ENCODE data around the gene MYLIP. TPM values are rescaled to one million over a fixed set of nuclear protein-coding genes. Genes with fewer than 3 reads are reported as not detected.
"Not testable (repeated sequence)": the region's sequence is repeated elsewhere in the genome, so short reads cannot be mapped to it uniquely, and the experiment has no call there.

MYLIP gene
- total RNA-seq, 1 donor from 2014 or later: 20.2 TPM

- intact Hi-C loops (cut with micrococcal nuclease): no loop called here
Observed at GRCh38 chr6:16166871-16167608, 38.2 kb downstream of the MYLIP start.

DNA sequence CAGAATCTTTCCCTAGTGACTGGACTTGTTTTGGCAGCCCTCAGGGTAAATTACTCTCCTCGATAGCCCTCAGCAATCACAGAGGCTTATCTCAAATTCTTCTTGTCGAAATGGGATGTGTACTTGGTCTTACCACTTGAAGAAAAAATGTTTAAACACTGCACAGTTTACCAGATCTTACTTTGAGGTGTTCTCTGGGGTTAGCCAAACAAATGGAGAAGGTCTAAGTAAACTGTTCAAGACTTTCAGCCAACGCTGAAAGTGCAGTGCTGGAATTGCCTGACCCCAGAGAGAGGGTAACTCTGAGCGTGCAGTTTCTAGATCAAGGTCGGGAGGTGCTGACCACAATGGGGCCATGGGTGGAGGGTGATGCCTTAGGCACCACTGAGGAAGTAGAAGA is 39.2 kb downstream of the MYLIP start:
- intact Hi-C loops (cut with micrococcal nuclease): no loop called here

- intact Hi-C loops (cut with micrococcal nuclease): loop anchor here (1.0 kb wide), 1 partner anchor 478 kb away; no protein-coding TSS in a partner anchor
Observed at GRCh38 chr6:16168858-16169257, 40.0 kb downstream of the MYLIP start.

GRCh38 chr6:16171400-16171799 is 42.5 kb downstream of the MYLIP start:
- intact Hi-C loops (cut with micrococcal nuclease): no loop called here

DNA sequence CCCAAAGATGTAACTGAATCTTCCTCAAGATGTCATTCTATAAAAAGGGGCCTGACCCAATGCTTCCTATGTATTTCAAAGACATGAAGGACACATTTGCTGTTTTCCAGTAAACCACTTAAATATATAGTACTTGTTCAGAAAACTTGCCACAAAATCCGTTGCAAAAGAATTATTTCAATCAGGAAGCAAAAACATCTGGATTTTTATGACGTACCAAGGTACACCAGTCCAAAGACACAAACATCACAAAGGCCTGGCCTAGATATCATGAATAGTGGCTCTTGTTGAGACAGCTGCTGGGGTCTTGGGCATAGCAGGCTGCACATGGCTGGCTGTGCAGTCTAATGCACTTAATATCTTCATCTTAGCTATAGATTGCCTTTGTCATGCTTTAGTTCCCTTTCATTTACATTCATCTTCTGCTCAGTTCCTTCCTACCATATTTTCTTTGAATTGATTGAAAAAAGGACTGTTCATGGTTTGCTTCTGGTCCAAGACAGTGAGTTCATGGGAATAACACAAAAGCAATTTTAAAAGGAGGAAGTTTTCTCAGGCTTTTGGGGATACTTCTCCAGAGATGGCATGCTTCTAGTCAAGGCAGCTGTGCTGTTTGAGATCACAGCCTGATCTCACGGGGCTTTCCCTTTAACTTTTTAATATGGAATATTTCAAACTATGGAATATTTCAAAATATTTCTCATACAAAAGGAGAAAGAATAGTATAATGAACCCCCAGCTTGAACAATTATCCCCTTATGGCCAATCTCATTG is 44.5 kb downstream of the MYLIP start:
- intact Hi-C loops (cut with micrococcal nuclease): no loop called here

GRCh38 chr6:16174416-16175078 is 45.7 kb downstream of the MYLIP start:
- intact Hi-C loops (cut with micrococcal nuclease): no loop called here

DNA sequence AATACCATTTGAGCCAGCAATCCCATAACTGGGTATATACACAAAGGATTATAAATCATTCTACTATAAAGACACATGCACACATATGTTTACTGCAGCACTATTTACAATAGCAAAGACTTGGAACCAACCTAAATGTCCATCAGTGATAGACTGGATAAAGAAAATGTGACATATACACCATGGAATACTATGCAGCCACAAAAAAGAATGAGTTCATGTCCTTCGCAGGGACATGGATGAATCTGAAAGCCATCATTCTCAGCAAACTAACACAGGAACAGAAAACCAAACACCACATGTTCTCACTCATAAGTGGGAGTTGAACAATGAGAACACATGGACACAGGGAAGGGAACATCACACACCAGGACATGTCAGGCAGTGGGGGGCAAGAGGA is 47.7 kb downstream of the MYLIP start:
- intact Hi-C loops (cut with micrococcal nuclease): not testable (repeated sequence)

GRCh38 chr6:16177881-16178280 is 49.0 kb downstream of the MYLIP start:
- intact Hi-C loops (cut with micrococcal nuclease): no loop called here

GRCh38 chr6:16178351-16178750 is 49.5 kb downstream of the MYLIP start:
- intact Hi-C loops (cut with micrococcal nuclease): no loop called here

GRCh38 chr6:16179063-16179462 is 50.2 kb downstream of the MYLIP start:
- intact Hi-C loops (cut with micrococcal nuclease): no loop called here

GRCh38 chr6:16179970-16180431 is 51.1 kb downstream of the MYLIP start:
- intact Hi-C loops (cut with micrococcal nuclease): loop anchor here (1.0 to 5.0 kb wide), 6 partner anchors 44 to 403 kb away; no protein-coding TSS in a partner anchor

- intact Hi-C loops (cut with micrococcal nuclease): loop anchor here (1.0 to 5.0 kb wide), 6 partner anchors 45 to 404 kb away; no protein-coding TSS in a partner anchor
Observed at GRCh38 chr6:16180696-16181438, 52.0 kb downstream of the MYLIP start.

GRCh38 chr6:16181439-16182297 is 52.8 kb downstream of the MYLIP start:
- intact Hi-C loops (cut with micrococcal nuclease): loop anchor here (2.0 to 5.0 kb wide), 3 partner anchors 219 to 411 kb away; no protein-coding TSS in a partner anchor

GRCh38 chr6:16183187-16183664 is 54.3 kb downstream of the MYLIP start:
- intact Hi-C loops (cut with micrococcal nuclease): loop anchor here (1.0 to 5.0 kb wide), 5 partner anchors 23 to 492 kb away; no protein-coding TSS in a partner anchor

DNA sequence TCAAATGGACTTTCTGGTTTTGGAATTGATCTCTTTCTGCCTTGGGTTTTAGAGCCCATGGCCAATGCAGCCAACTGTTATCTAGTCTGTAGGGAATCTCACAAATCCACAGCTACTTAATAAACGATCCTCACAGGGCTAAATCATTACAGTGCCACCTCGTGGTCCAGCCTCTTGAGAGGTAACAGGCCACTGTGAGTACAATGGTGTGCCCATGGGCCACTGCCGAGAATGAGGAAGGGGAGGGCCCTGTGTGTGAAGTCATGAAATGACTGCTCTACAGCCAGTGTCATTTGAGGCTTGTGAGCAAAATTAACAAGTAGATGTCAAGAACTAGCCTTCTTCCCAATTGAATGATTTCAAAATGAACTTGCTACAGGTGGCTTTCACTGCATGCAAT is 55.2 kb downstream of the MYLIP start:
- intact Hi-C loops (cut with micrococcal nuclease): loop anchor here (5.0 kb wide), 1 partner anchor 222 kb away; no protein-coding TSS in a partner anchor

DNA sequence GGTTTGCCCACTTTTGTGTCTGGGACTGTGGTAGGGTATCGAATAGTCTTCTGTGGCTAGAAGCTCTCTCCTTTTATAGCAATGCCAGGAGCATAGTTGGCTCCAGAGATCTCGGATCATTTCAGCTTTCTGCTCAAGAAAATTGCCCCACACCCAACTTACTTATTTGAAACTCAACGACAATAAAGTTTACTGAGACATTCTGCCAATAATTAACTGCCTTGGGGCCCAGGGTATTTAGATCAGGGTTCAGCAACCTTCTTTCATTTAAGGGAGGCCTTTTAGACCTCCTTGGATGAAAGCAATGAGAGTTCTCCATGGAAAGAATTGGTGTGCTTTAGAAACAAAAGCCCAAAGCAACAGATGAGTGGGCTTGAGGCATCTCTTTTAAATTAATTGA is 55.7 kb downstream of the MYLIP start:
- intact Hi-C loops (cut with micrococcal nuclease): loop anchor here (5.0 kb wide), 1 partner anchor 222 kb away; no protein-coding TSS in a partner anchor

DNA sequence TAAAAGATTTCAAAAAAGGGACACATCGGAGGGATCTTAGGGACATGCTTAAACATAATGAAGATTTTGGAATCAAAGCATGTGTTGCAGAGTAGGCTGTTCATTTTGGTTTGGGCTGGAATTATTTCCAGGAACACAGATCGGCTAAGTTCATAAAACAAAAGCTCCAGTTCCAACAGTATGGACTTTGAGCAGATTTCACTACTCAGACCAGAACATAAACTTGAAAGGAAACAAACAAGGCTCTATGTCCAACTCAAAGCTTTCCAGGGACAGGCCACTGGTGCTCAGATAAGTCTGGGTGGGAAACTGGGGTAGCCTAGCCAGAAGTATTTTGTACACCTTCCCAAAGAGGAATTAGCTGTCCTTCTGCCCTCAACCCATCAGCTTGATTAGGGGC is 58.3 kb downstream of the MYLIP start:
- intact Hi-C loops (cut with micrococcal nuclease): no loop called here

DNA sequence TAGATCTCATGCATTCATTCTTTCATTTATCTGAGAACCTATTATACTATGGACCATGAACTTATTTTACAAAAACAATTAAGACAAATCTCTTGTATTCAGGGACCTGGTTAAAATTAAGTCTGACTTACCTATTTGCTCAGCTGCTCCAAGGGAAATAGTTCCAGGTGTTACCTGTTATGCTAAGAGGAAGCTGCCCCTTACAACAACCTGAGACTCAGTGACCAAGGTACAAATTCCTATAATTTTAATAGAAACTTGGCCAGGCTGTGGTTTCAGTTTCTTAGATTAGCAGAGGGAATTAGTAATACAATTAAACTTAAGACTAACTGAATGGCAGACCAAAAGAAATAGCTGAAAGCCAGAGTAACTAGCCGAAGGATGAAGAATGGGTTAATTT is 61.3 kb downstream of the MYLIP start:
- intact Hi-C loops (cut with micrococcal nuclease): no loop called here

DNA sequence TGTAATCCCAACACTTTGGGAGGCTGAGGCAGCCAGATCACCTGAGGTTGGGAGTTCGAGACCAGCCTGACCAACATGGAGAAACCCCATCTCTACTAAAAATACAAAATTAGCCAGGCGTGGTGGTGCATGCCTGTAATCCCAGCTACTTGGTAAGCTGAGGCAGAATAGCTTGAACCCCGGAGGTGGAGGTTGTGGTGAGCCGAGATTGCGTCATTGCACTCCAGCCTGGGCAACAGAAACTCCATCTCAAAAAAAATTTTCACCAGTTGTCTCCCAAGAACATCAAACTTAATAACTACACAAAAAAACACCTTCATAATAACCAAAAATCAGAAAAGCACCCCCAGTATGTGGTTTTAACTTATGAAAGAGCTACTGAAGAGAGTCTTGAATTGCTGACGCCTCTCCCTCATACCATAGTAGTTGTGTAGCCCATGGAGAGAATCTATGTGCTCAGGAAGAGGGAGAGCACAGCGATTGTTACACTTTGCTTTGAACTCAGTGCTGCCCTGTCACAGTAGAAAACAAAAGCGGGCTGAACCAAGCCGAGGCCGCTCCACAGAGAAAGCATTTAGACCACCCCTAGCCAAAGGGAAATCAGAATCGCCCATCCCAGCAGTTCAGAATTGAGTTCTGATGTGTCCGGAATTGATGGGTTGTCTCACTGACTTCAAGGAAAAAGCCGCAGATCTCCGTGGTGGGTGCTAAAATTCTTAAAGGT is 67.5 kb downstream of the MYLIP start:
- intact Hi-C loops (cut with micrococcal nuclease): no loop called here
